Panc1 (cell line): ENCODE measurements around the gene LGALS12. TPM values are rescaled to one million over a fixed set of nuclear protein-coding genes. Genes with fewer than 3 reads are reported as not detected.
"Not testable (repeated sequence)": the region's sequence is repeated elsewhere in the genome, so short reads cannot be mapped to it uniquely, and the experiment has no call there.

Experiments used
- ATAC-seq: fragments of 200-7000 bp; cut with Tn5 transposase; 2 replicates; pipeline ENCODE4 v1.9.1; 2020; ENCODE audit warnings: mild to moderate bottlenecking, moderate library complexity
- BruUV-seq: library from RNA; stranded (reverse); fragments of 400-500 nt; replicated peaks from 2 replicates; lab custom pipeline; 2021; lab: Mats Ljungman, UMichigan
- CTCF ChIA-PET: fragments of 300-600 bp; sonication (Branson Sonifier 250); formaldehyde crosslinking; loops from one replicate; lab custom pipeline; 2022; ENCODE audit warnings: antibody characterized with exemption; lab: Charles Lee
- POLR2A ChIA-PET: fragments of 300-600 bp; sonication (Branson Sonifier 250); formaldehyde crosslinking; loops from one replicate; lab custom pipeline; 2022; ENCODE audit warnings: antibody characterized with exemption; lab: Charles Lee
- DNase-seq: peaks from one replicate; pipeline ENCODE4 v3.0.0-alpha.2; 2010; ENCODE audit warnings: low read depth, low spot score
- H3K27ac ChIP-seq: 2 replicates; pipeline ENCODE4 v1.5.1; 2011; ENCODE audit warnings: mild to moderate bottlenecking, low read length, inconsistent platforms
- H3K27me3 ChIP-seq: fragments of 200-500 bp; sonication (Bioruptor generic); 2 replicates; pipeline ENCODE4 v1.6.0; 2014; ENCODE audit warnings: low read length, inconsistent platforms; ENCODE audit not compliant: control insufficient read depth, insufficient read depth
- H3K36me3 ChIP-seq: fragments of 200-500 bp; sonication (Bioruptor generic); 2 replicates; pipeline ENCODE4 v1.5.1; 2014; ENCODE audit warnings: inconsistent platforms, mild to moderate bottlenecking, low read length, moderate library complexity; ENCODE audit not compliant: control insufficient read depth, insufficient read depth
- H3K4me1 ChIP-seq: 2 replicates; pipeline ENCODE4 v1.5.1; 2011; ENCODE audit warnings: inconsistent platforms, mild to moderate bottlenecking, low read length, moderate library complexity; ENCODE audit not compliant: control insufficient read depth, insufficient read depth
- H3K4me3 ChIP-seq, 2 experiments: 2 replicates each; pipeline ENCODE4 v1.5.1; 2011 to 2012; ENCODE audit warnings: low read depth in 2 of 2, low read length in 2 of 2, mild to moderate bottlenecking in 2 of 2, inconsistent platforms in 1 of 2, moderate library complexity in 1 of 2
- H3K9me3 ChIP-seq: fragments of 200-500 bp; sonication (Bioruptor generic); 2 replicates; pipeline ENCODE4 v1.5.1; 2014; ENCODE audit warnings: low read depth, mild to moderate bottlenecking, inconsistent platforms, low read length, moderate library complexity; ENCODE audit not compliant: control insufficient read depth, insufficient read depth
- CTCF ChIP-seq: fragments of 450-650 bp; IDR thresholded peaks from 2 replicates; pipeline ENCODE4 v1.5.1; 2017; ENCODE audit warnings: mild to moderate bottlenecking
- POLR2AphosphoS5 ChIP-seq: IDR thresholded peaks from 2 replicates; pipeline ENCODE4 v1.6.1; 2012; ENCODE audit warnings: mild to moderate bottlenecking, low read depth, low read length, moderate library complexity
- REST ChIP-seq, 2 experiments: IDR thresholded peaks; 2 replicates each; pipeline ENCODE4 v1.6.1; 2011 to 2012; ENCODE audit warnings: low read depth in 2 of 2, control low read depth in 1 of 2, low read length in 1 of 2, mild to moderate bottlenecking in 1 of 2, moderate library complexity in 1 of 2; ENCODE audit not compliant: insufficient read depth in 1 of 2
- SIN3A ChIP-seq: IDR thresholded peaks from 2 replicates; pipeline ENCODE4 v1.6.1; 2012; ENCODE audit warnings: low read depth, mild to moderate bottlenecking, low read length, moderate library complexity, borderline replicate concordance; ENCODE audit not compliant: insufficient read depth
- TCF7L2 ChIP-seq: IDR thresholded peaks from 2 replicates; pipeline ENCODE4 v1.6.1; 2011; ENCODE audit warnings: mild to moderate bottlenecking, low read depth, low read length, inconsistent platforms
- in situ Hi-C: cut with HindIII; loops from 2 replicates; pipeline ENCODE4 v1.10.0; 2016; ENCODE audit warnings: low sequenced_read_pairs, low pct_unique_long_range_greater_than_20kb
- intact Hi-C: fragments of 100-400 bp; cut with micrococcal nuclease; formaldehyde crosslinking; loops from one replicate; pipeline ENCODE4 v1.10.0; 2022; ENCODE audit not compliant: unreplicated experiment
- total RNA-seq: library from RNA; stranded (reverse); gene quantifications from one replicate; pipeline ENCODE4 v1.2.1, GENCODE V29; 2021; ENCODE audit not compliant: unreplicated experiment

Gene LGALS12
- total RNA-seq, 1 experiment from 2014 or later = not detected

- H3K4me3 ChIP-seq, H3K9me3 ChIP-seq, H3K36me3 ChIP-seq, CTCF ChIA-PET, in situ Hi-C loops, H3K27me3 ChIP-seq, intact Hi-C loops, H3K4me1 ChIP-seq, BruUV-seq, H3K27ac ChIP-seq, ATAC-seq, POLR2A ChIA-PET, DNase-seq: not testable (repeated sequence)
Measured at GRCh38 chr11:63528156-63528555, 22.3 kb downstream of the LGALS12 start.

- CTCF ChIA-PET, H3K4me1 ChIP-seq, in situ Hi-C loops, BruUV-seq, H3K9me3 ChIP-seq, H3K36me3 ChIP-seq, H3K27ac ChIP-seq, intact Hi-C loops, ATAC-seq, H3K27me3 ChIP-seq, DNase-seq, POLR2A ChIA-PET, H3K4me3 ChIP-seq: not testable (repeated sequence)
Measured at GRCh38 chr11:63528729-63529278, 22.9 kb downstream of the LGALS12 start.

- H3K4me3 ChIP-seq, H3K4me1 ChIP-seq, H3K27me3 ChIP-seq, BruUV-seq, DNase-seq, ATAC-seq, H3K36me3 ChIP-seq, H3K27ac ChIP-seq, POLR2A ChIA-PET, in situ Hi-C loops, intact Hi-C loops, CTCF ChIA-PET, H3K9me3 ChIP-seq: not testable (repeated sequence)
Measured at GRCh38 chr11:63529373-63529772, 23.5 kb downstream of the LGALS12 start.

GRCh38 chr11:63530021-63530420 is 24.1 kb downstream of the LGALS12 start:
- ChIA-PET POLR2A (no interaction called here), CTCF (no interaction called here)
- intact Hi-C loops = no loop called here
- in situ Hi-C loops = no loop called here
- Histone ChIP-seq H3K27ac (no peak overlapping the region), H3K9me3 (no peaks in the 10 kb centered on the region), H3K4me3 (no peak overlapping the region), H3K27me3 (peaks cover 9% of the 10 kb centered on the region; the same call in 1 of the 2 replicates), H3K36me3 (no peaks in the 10 kb centered on the region), H3K4me1 (no peaks in the 10 kb centered on the region)
- no TSS peak for BruUV-seq
- DNase-seq (no peak), ATAC-seq (no peak)
- TF ChIP-seq SIN3A (no peak), TCF7L2 (no peak), CTCF (no peak), REST (IDR thresholded peaks at IDR 0.05; ENCODE audit: insufficient read depth in 1 of 2, low read depth in 2 of 2, low read length in 1 of 2) (no peak), POLR2AphosphoS5 (no peak)

GRCh38 chr11:63531074-63531792 is 25.3 kb downstream of the LGALS12 start:
- H3K27me3 ChIP-seq, H3K9me3 ChIP-seq, H3K4me1 ChIP-seq, in situ Hi-C loops, CTCF ChIA-PET, ATAC-seq, POLR2A ChIA-PET, H3K36me3 ChIP-seq, H3K27ac ChIP-seq, DNase-seq, H3K4me3 ChIP-seq, intact Hi-C loops, BruUV-seq: not testable (repeated sequence)
